ENCODE measurements around the gene KLF13. TPM values are rescaled to one million over a fixed set of nuclear protein-coding genes. Genes with fewer than 3 reads are reported as not detected.
A peak's percentile ranks its signal among the peaks of the same experiment; 100 is the strongest.

The KLF13 gene
- total RNA-seq, 6 experiments from 2014 or later, result 22.5 to 29.1 (median 23.5) TPM

GRCh38 chr15:31396881-31397560 lies 70.4 kb downstream of the KLF13 start:
- TF ChIP-seq, protein P1, sequence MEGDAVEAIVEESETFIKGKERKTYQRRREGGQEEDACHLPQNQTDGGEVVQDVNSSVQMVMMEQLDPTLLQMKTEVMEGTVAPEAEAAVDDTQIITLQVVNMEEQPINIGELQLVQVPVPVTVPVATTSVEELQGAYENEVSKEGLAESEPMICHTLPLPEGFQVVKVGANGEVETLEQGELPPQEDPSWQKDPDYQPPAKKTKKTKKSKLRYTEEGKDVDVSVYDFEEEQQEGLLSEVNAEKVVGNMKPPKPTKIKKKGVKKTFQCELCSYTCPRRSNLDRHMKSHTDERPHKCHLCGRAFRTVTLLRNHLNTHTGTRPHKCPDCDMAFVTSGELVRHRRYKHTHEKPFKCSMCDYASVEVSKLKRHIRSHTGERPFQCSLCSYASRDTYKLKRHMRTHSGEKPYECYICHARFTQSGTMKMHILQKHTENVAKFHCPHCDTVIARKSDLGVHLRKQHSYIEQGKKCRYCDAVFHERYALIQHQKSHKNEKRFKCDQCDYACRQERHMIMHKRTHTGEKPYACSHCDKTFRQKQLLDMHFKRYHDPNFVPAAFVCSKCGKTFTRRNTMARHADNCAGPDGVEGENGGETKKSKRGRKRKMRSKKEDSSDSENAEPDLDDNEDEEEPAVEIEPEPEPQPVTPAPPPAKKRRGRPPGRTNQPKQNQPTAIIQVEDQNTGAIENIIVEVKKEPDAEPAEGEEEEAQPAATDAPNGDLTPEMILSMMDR (IDR thresholded peaks at IDR 0.05), result peak; percentile 12; the same call in 1 of the 2 replicates
- H3K27ac Mint-ChIP-seq, result peak overlapping the region; percentile 85
- H3K36me3 Mint-ChIP-seq (ENCODE audit: low read depth), result no peaks in the 10 kb centered on the region
- peaks cover 38% of the 10 kb centered on the region for H3K4me1 Mint-ChIP-seq (ENCODE audit: low read depth)
- peak; percentile 52 for DNase-seq
- no peaks in the 10 kb centered on the region for H3K9me3 Mint-ChIP-seq
- H3K4me3 Mint-ChIP-seq, result peak overlapping the region; percentile 41; the same call in 1 of the 2 replicates
- H3K27me3 Mint-ChIP-seq (ENCODE audit: insufficient read depth), result no peaks in the 10 kb centered on the region

DNA sequence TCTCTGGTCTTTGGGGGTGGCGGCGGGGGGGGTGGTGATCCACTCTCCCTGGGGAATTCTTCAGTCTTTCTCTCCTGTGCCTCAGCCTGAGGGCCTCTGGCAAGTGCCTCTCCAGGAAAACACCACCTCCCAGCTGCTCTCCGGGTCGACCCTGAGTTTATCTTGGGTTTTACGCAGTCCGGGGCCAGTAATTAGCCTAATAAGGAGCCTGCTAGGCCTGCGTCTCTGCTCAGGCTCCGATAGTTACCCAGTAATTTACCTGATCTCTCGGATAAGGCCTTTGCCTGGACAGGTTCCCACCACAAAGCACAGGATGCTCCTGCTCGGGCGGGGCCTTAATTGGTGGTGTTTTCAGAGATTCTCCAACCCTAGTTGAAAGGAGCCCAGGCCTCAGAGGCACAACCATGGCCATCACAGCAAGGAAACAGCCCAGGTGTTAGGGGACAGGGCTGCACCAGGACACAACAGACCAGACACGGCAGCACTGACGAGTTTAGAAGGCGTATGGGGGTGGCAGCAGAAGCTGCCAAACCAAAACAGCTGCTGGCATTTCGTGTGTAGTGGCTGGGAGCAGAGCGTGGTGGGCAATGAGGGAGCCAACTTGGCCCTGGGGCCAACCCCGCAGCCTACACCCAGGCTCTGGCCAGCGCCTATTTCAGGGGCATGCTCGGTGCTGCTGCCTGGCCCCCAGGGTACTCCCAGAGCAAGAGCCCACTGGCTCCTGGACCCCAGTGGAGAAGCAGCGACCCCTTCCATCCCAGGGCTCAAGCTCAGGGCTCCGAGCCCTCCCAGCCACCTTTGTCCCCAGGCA lies 71.4 kb downstream of the KLF13 start:
- TF ChIP-seq, protein P1 (IDR thresholded peaks at IDR 0.05), result no peak
- Mint-ChIP-seq H3K27ac (peak overlapping the region; percentile 85; the same call in 1 of the 2 replicates), H3K9me3 (no peaks in the 10 kb centered on the region), H3K4me3 (no peak overlapping the region), H3K27me3 (ENCODE audit: insufficient read depth) (no peaks in the 10 kb centered on the region), H3K4me1 (ENCODE audit: low read depth) (peaks cover 48% of the 10 kb centered on the region), H3K36me3 (ENCODE audit: low read depth) (no peaks in the 10 kb centered on the region)
- no peak for DNase-seq

- TF ChIP-seq, protein P1 (IDR thresholded peaks at IDR 0.05), result no peak
- no peak overlapping the region for H3K4me3 Mint-ChIP-seq
- H3K27ac Mint-ChIP-seq, result peak overlapping the region; percentile 53; the same call in 1 of the 2 replicates
- H3K4me1 Mint-ChIP-seq (ENCODE audit: low read depth), result peaks cover 55% of the 10 kb centered on the region
- H3K36me3 Mint-ChIP-seq (ENCODE audit: low read depth), result peaks cover 7% of the 10 kb centered on the region; the same call in 1 of the 2 replicates
- no peaks in the 10 kb centered on the region for H3K27me3 Mint-ChIP-seq (ENCODE audit: insufficient read depth)
- peaks cover 7% of the 10 kb centered on the region for H3K9me3 Mint-ChIP-seq
- no peak for DNase-seq
Observed at GRCh38 chr15:31398677-31399301, 72.2 kb downstream of the KLF13 start.

GRCh38 chr15:31399544-31400171 lies 73.0 kb downstream of the KLF13 start:
- Mint-ChIP-seq H3K36me3 (ENCODE audit: low read depth) (peaks cover 12% of the 10 kb centered on the region), H3K4me3 (no peak overlapping the region), H3K9me3 (peaks cover 13% of the 10 kb centered on the region), H3K27ac (peak overlapping the region; percentile 2; the same call in 1 of the 2 replicates), H3K4me1 (ENCODE audit: low read depth) (peaks cover 61% of the 10 kb centered on the region), H3K27me3 (ENCODE audit: insufficient read depth) (no peaks in the 10 kb centered on the region)
- no peak for DNase-seq
- TF ChIP-seq, protein P1 (IDR thresholded peaks at IDR 0.05), result no peak
